ENCODE measurements around the gene GBP6.

GBP6 gene

GRCh38 chr1:89378001-89378400 is 14.1 kb downstream of the GBP6 start:
- H3K27ac ChIP-seq: no peak overlapping the region
- no peak for TF ChIP-seq ZFX (IDR thresholded peaks at IDR 0.05)
- TF ChIP-seq CTCF (conservative IDR thresholded peaks at IDR 0.05): no peak

GRCh38 chr1:89381618-89382017 is 17.8 kb downstream of the GBP6 start:
- TF ChIP-seq ZFX (IDR thresholded peaks at IDR 0.05) (no peak), CTCF (conservative IDR thresholded peaks at IDR 0.05) (peak; percentile 15)
- no peak overlapping the region for H3K27ac ChIP-seq

- TF ChIP-seq CTCF (conservative IDR thresholded peaks at IDR 0.05) (no peak), ZFX (IDR thresholded peaks at IDR 0.05) (no peak)
- H3K27ac ChIP-seq: no peak overlapping the region
Measured at GRCh38 chr1:89382479-89382878, 18.6 kb downstream of the GBP6 start.

GRCh38 chr1:89383185-89383584 is 19.3 kb downstream of the GBP6 start:
- TF ChIP-seq ZFX (IDR thresholded peaks at IDR 0.05) (no peak), CTCF (conservative IDR thresholded peaks at IDR 0.05) (no peak)
- no peak overlapping the region for H3K27ac ChIP-seq

- H3K27ac ChIP-seq: no peak overlapping the region
- TF ChIP-seq ZFX (IDR thresholded peaks at IDR 0.05) (no peak), CTCF (conservative IDR thresholded peaks at IDR 0.05) (no peak)
Measured at GRCh38 chr1:89390707-89391106, 26.8 kb downstream of the GBP6 start.

GRCh38 chr1:89391686-89392085 is 27.8 kb downstream of the GBP6 start:
- no peak overlapping the region for H3K27ac ChIP-seq
- TF ChIP-seq ZFX (IDR thresholded peaks at IDR 0.05): no peak
- no peak for TF ChIP-seq CTCF (conservative IDR thresholded peaks at IDR 0.05)

GRCh38 chr1:89394851-89395250 is 31.0 kb downstream of the GBP6 start:
- H3K27ac ChIP-seq: no peak overlapping the region
- no peak for TF ChIP-seq ZFX (IDR thresholded peaks at IDR 0.05)
- no peak for TF ChIP-seq CTCF (conservative IDR thresholded peaks at IDR 0.05)
